Neural crest cell (in vitro differentiated cells): ENCODE results near the gene SERPINI1. TPM values are rescaled to one million over a fixed set of nuclear protein-coding genes. Genes with fewer than 3 reads are reported as not detected.

ENCODE experiments used
- DNase-seq: peaks from one replicate; pipeline ENCODE4 v3.0.0; 2021; ENCODE audit warnings: low read depth, mixed read lengths, low spot score
- H3K27ac Mint-ChIP-seq: one replicate; pipeline ENCODE4 v1.8.0; 2021; ENCODE audit warnings: mild to moderate bottlenecking, mixed read lengths; ENCODE audit not compliant: unreplicated experiment
- H3K27me3 Mint-ChIP-seq: 2 replicates; pipeline ENCODE4 v1.8.0; 2021; ENCODE audit warnings: low read depth, mild to moderate bottlenecking, mixed read lengths
- H3K36me3 Mint-ChIP-seq: 2 replicates; pipeline ENCODE4 v1.8.0; 2021; ENCODE audit warnings: low read depth, mild to moderate bottlenecking, mixed read lengths
- H3K4me1 Mint-ChIP-seq: 2 replicates; pipeline ENCODE4 v1.8.0; 2021; ENCODE audit warnings: mixed read lengths
- H3K4me3 Mint-ChIP-seq: one replicate; pipeline ENCODE4 v1.8.0; 2021; ENCODE audit warnings: mild to moderate bottlenecking, mixed read lengths
- H3K9me3 Mint-ChIP-seq: 2 replicates; pipeline ENCODE4 v1.8.0; 2021; ENCODE audit warnings: mixed read lengths
- total RNA-seq: library from RNA; stranded (reverse); gene quantifications from 2 replicates; pipeline ENCODE4 v1.2.1, GENCODE V29; 2021
- TF ChIP-seq, protein P1 (sequence below): fragments of 200-600 bp; sonication (generic); conservative IDR thresholded peaks from 2 replicates; pipeline ENCODE4 v1.5.0; 2021; ENCODE audit warnings: antibody characterized with exemption, mild to moderate bottlenecking

The SERPINI1 gene
- total RNA-seq, 1 donor from 2014 or later: 1.0 TPM

DNA sequence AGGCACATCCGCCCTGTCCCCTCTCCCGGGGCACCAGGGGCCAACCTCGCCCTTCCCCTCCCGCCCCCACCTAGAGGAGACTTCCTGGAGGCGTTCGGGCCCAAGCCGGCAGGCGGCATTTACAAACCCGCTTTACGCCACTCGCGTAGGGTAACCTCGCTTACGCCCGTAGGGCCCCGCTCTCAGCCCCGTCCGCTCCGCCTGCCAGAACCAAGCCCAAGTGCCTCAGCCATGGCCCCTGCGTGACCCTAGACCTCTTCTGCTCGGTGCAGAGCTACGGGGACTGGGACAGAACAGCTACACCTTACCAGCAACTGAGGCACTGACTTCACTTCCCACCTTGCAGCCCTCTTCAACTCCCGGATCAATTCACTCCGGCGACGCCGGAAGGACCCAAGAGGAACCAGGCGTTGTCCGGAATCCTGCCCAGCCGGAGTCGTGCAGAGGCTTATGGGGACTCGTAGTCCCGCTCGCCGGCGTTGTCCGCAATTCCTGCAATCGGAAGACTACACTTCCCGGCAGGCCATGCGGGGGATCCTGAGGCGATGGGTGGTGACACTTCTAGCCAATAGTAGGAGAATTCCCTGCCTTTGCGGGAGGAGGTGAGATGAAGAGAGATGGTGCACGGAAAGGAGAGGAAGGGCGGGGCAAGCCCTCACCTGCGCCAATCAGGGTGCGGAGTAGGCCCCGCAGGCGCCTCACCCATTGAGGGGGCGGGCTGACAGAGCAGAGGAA lies 856 bp upstream of the SERPINI1 start, which contains the start of gene PDCD10:
Gene PDCD10 (minus strand): TSS at position 395 of the 735 bp plus-strand sequence. CDS start 14,735 bp downstream, outside the sequence.
- Mint-ChIP-seq H3K27ac (no peak within 1 kb of the TSS), H3K4me1 (peaks cover 13% of the 10 kb centered on the region), H3K4me3 (no peak within 1 kb of the TSS), H3K36me3 (no peaks in the 10 kb centered on the region), H3K27me3 (peaks cover 3% of the 10 kb centered on the region), H3K9me3 (no peaks in the 10 kb centered on the region)
- TF ChIP-seq, protein P1, sequence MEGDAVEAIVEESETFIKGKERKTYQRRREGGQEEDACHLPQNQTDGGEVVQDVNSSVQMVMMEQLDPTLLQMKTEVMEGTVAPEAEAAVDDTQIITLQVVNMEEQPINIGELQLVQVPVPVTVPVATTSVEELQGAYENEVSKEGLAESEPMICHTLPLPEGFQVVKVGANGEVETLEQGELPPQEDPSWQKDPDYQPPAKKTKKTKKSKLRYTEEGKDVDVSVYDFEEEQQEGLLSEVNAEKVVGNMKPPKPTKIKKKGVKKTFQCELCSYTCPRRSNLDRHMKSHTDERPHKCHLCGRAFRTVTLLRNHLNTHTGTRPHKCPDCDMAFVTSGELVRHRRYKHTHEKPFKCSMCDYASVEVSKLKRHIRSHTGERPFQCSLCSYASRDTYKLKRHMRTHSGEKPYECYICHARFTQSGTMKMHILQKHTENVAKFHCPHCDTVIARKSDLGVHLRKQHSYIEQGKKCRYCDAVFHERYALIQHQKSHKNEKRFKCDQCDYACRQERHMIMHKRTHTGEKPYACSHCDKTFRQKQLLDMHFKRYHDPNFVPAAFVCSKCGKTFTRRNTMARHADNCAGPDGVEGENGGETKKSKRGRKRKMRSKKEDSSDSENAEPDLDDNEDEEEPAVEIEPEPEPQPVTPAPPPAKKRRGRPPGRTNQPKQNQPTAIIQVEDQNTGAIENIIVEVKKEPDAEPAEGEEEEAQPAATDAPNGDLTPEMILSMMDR: no peak
- DNase-seq: peak; percentile 89

DNA sequence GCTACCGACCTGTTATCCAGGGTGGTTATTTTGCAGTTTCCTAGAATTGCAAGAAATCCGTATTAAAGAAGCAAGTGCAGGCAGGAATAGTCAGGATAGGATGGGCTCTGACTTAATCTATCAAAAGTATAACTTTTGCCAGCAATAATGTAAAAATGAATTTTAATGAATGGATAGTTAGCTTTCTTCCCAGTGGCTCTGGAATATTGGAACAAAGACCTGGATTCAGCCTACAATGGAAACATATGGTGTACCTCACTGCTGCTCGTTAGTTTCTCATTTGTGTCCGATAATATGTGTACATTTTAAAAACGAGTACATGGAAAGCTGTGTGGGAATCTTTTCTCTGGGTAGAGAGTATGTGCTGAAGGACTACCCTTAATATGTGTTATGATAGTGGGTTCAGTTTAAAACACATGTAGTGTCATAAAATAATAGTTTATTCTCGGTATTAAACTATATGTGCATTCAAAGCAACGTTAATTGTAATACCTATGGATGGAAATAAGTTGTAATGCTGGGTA lies 805 bp downstream of the SERPINI1 start:
- peaks cover 3% of the 10 kb centered on the region for H3K27me3 Mint-ChIP-seq
- no peak overlapping the region for H3K4me3 Mint-ChIP-seq
- no peaks in the 10 kb centered on the region for H3K9me3 Mint-ChIP-seq
- no peak for DNase-seq
- TF ChIP-seq, protein P1: no peak
- peaks cover 13% of the 10 kb centered on the region for H3K4me1 Mint-ChIP-seq
- H3K27ac Mint-ChIP-seq: no peak overlapping the region
- no peaks in the 10 kb centered on the region for H3K36me3 Mint-ChIP-seq

GRCh38 chr3:167736997-167737396 lies 1.5 kb downstream of the SERPINI1 start:
- H3K9me3 Mint-ChIP-seq: no peaks in the 10 kb centered on the region
- peaks cover 9% of the 10 kb centered on the region for H3K4me1 Mint-ChIP-seq
- peak overlapping the region; percentile 72 for H3K4me3 Mint-ChIP-seq
- TF ChIP-seq, protein P1: no peak
- H3K36me3 Mint-ChIP-seq: no peaks in the 10 kb centered on the region
- no peak for DNase-seq
- no peak overlapping the region for H3K27ac Mint-ChIP-seq
- H3K27me3 Mint-ChIP-seq: peaks cover 3% of the 10 kb centered on the region

DNA sequence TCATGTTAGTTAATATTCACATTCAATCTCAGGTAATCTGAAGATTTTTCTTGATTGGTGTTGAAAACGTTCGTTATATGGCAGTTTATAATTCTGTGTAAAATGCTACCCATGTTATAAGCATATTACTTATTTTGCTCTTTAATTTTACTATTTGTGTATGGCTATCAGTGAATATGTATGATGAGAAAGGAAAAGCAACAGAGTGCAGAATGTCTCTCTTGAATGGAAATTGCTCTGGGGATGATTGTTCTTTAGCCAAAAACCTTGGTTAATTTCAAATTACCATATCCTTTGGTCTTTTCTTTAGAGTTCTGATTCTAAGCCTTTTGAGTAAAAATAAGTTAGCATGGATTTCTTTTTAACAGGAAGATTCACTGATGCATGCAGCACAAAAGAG lies 2.5 kb downstream of the SERPINI1 start:
- no peak overlapping the region for H3K4me3 Mint-ChIP-seq
- no peaks in the 10 kb centered on the region for H3K4me1 Mint-ChIP-seq

GRCh38 chr3:167739190-167739810 lies 3.8 kb downstream of the SERPINI1 start:
- DNase-seq: no peak

More for the DNA sequence above, 2.5 kb downstream of the SERPINI1 start:
- Mint-ChIP-seq H3K9me3 (no peaks in the 10 kb centered on the region), H3K27me3 (peaks cover 3% of the 10 kb centered on the region), H3K36me3 (no peaks in the 10 kb centered on the region), H3K27ac (no peak overlapping the region)
- DNase-seq: no peak
- TF ChIP-seq, protein P1: no peak

More at GRCh38 chr3:167739190-167739810, 3.8 kb downstream of the SERPINI1 start:
- H3K36me3 Mint-ChIP-seq: no peaks in the 10 kb centered on the region
- no peak overlapping the region for H3K4me3 Mint-ChIP-seq
- no peak overlapping the region for H3K27ac Mint-ChIP-seq
- H3K9me3 Mint-ChIP-seq: no peaks in the 10 kb centered on the region
- peaks cover 3% of the 10 kb centered on the region for H3K27me3 Mint-ChIP-seq
- TF ChIP-seq, protein P1: no peak
- no peaks in the 10 kb centered on the region for H3K4me1 Mint-ChIP-seq
